Measurements from ENCODE around the gene VKORC1L1. TPM values are rescaled to one million over a fixed set of nuclear protein-coding genes. Genes with fewer than 3 reads are reported as not detected.
"Not testable (repeated sequence)": the region's sequence is repeated elsewhere in the genome, so short reads cannot be mapped to it uniquely, and the experiment has no call there.

The VKORC1L1 gene
- total RNA-seq, 1 donor from 2014 or later: 17.7 TPM

- ATAC-seq; DNase-seq (ENCODE audit: low spot score): not testable (repeated sequence)
These were observed 7.4 kb downstream of the VKORC1L1 start for GRCh38 chr7:65880242-65880641.

GRCh38 chr7:65884983-65885382 is 12.1 kb downstream of the VKORC1L1 start:
- not testable (repeated sequence) for DNase-seq (ENCODE audit: low spot score); ATAC-seq

GRCh38 chr7:65885533-65885932 is 12.7 kb downstream of the VKORC1L1 start:
- not testable (repeated sequence) for DNase-seq (ENCODE audit: low spot score); ATAC-seq

- DNase-seq (ENCODE audit: low spot score): not testable (repeated sequence)
- peak; percentile 83 for ATAC-seq
These were observed 15.7 kb downstream of the VKORC1L1 start for GRCh38 chr7:65888434-65889156.

- not testable (repeated sequence) for DNase-seq (ENCODE audit: low spot score); ATAC-seq
These were observed 16.8 kb downstream of the VKORC1L1 start for GRCh38 chr7:65889722-65890121.

- ATAC-seq (no peak), DNase-seq (ENCODE audit: low spot score) (no peak)
These were observed 19.3 kb downstream of the VKORC1L1 start for GRCh38 chr7:65892161-65892560.

GRCh38 chr7:65892835-65893234 is 20.0 kb downstream of the VKORC1L1 start:
- peak; percentile 72 for ATAC-seq
- DNase-seq (ENCODE audit: low spot score): no peak

- no peak for DNase-seq (ENCODE audit: low spot score)
- no peak for ATAC-seq
These were observed 23.5 kb downstream of the VKORC1L1 start for GRCh38 chr7:65896279-65896870.

GRCh38 chr7:65897289-65897688 is 24.4 kb downstream of the VKORC1L1 start:
- not testable (repeated sequence) for DNase-seq (ENCODE audit: low spot score); ATAC-seq

- ATAC-seq: peak; percentile 53
- not testable (repeated sequence) for DNase-seq (ENCODE audit: low spot score)
These were observed 26.0 kb downstream of the VKORC1L1 start for GRCh38 chr7:65898677-65899447.

GRCh38 chr7:65902306-65902705 is 29.4 kb downstream of the VKORC1L1 start:
- DNase-seq (ENCODE audit: low spot score) (no peak), ATAC-seq (no peak)

- ATAC-seq: peak; percentile 76
- DNase-seq (ENCODE audit: low spot score): no peak
These were observed 34.8 kb downstream of the VKORC1L1 start for GRCh38 chr7:65907501-65908198.

- ATAC-seq: no peak
- DNase-seq (ENCODE audit: low spot score): no peak
These were observed 37.4 kb downstream of the VKORC1L1 start for GRCh38 chr7:65910237-65910636.

GRCh38 chr7:65912237-65912636 is 39.4 kb downstream of the VKORC1L1 start:
- DNase-seq (ENCODE audit: low spot score) (no peak), ATAC-seq (no peak)

GRCh38 chr7:65915921-65916657 is 43.2 kb downstream of the VKORC1L1 start:
- no peak for DNase-seq (ENCODE audit: low spot score)
- ATAC-seq: no peak

GRCh38 chr7:65923316-65923715 is 50.4 kb downstream of the VKORC1L1 start:
- ATAC-seq: no peak

GRCh38 chr7:65924193-65924592 is 51.3 kb downstream of the VKORC1L1 start:
- peak; percentile 55 for ATAC-seq
- DNase-seq (ENCODE audit: low spot score): no peak

More at GRCh38 chr7:65923316-65923715, 50.4 kb downstream of the VKORC1L1 start:
- DNase-seq (ENCODE audit: low spot score): no peak

- no peak for DNase-seq (ENCODE audit: low spot score)
- no peak for ATAC-seq
These were observed 52.2 kb downstream of the VKORC1L1 start for GRCh38 chr7:65925040-65925439.

GRCh38 chr7:65926588-65926987 is 53.7 kb downstream of the VKORC1L1 start:
- ATAC-seq (no peak), DNase-seq (ENCODE audit: low spot score) (no peak)
